Erythroblast (primary cell): Measurements from ENCODE around the gene TRABD2B.

Source experiments
- GATA1 ChIP-seq: IDR thresholded peaks from 2 replicates; pipeline ENCODE4 v1.6.1; 2011; ENCODE audit warnings: low read depth, mild to moderate bottlenecking, control low read depth, low read length, moderate library complexity
- POLR2A ChIP-seq: IDR thresholded peaks from 2 replicates; pipeline ENCODE4 v1.6.1; 2011; ENCODE audit warnings: mild to moderate bottlenecking, low read length

DNA sequence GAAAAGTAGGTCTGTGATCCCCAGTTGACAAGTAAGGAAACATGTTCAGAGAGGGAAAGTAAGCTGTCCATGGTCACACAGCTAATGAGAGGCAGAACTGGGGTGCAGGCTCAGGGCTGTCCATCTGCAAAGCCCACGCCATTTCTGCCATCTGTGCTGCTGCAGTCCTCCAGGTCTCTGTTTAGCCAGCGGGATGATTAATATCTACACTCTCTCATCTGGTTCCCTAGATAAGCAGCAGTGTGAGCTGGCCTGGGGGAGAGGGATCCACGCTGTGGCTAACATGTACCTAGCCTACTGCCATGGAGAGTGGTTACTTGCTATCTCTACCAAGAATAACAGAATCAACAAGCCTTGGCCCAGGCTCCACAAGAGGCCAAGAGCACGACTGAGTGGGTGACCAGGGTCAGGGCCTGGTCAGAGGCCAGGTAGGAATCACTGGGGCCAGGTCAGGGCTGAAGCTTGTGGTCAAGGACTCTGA is 75.2 kb downstream of the TRABD2B start:
- no peak for TF ChIP-seq POLR2A
- no peak for TF ChIP-seq GATA1
